GM10248 (cell line): Measurements from ENCODE around the gene ADGRD1.

Experiments
- CTCF ChIA-PET: fragments of 300-600 bp; sonication (Branson Sonifier 250); formaldehyde crosslinking; extraction: SDS; loops from one replicate; lab custom pipeline; 2021; ENCODE audit warnings: antibody characterized with exemption; lab: Yijun Ruan, JAX
- POLR2A ChIA-PET: fragments of 350-650 bp; sonication (Branson Sonifier 250); formaldehyde crosslinking; extraction: SDS; loops from one replicate; lab custom pipeline; 2020; ENCODE audit warnings: antibody characterized with exemption; lab: Yijun Ruan, JAX
- DNase-seq: peaks from one replicate; pipeline ENCODE4 v3.0.0; 2012; ENCODE audit errors: extremely low spot score
- CTCF ChIP-seq: IDR thresholded peaks from 2 replicates; pipeline ENCODE4 v1.5.1; 2012; ENCODE audit warnings: mild to moderate bottlenecking, low read depth; ENCODE audit errors: extremely low read depth, missing control alignments, control extremely low read depth

Gene ADGRD1

DNA sequence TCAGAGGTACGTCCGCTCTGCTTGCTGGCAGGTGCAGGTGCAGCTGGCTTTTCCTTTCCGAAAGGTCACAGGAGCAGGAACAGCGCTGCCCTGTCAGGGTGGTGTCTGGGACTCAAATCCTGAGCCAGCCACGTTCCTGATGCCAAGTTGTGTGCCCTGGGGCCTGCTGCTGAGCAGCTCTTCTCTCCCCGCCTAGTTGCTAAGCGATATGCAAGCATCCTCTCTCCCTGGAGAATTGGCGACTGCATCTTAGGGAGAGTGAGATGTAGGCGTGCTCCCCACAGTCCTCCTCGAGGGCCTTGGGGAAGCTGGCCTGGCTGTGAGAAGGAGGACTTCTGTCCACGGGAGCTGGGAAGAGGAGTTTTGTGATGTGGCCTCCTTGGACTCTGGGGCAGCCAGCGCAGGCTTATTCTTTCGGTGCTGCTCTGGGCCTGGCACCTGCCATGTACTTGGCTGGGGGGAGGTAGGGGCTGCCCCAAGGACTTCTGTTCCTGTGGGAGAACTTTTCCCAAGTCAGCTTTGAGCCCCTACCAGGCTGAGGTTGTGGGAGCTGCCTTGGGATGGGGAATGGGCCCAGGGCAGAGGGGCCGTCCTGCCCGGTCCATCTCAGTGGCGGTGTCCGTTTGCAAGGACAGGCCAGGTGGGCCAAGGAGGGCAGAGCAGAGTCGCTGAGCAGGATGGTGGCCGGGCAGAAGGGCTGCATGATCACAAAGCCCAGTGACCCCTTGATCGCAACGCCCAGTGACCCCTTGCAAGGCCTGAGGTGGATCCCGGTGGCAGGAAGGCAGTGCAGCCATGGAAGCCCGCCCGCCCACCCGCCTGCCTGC, 183.5 kb downstream of the ADGRD1 start:
- CTCF ChIA-PET: interaction anchor here (1.3 to 2.3 kb wide), 2 partner anchors 9 to 33 kb away, joined by 3 to 8 read pairs; no protein-coding TSS in a partner anchor
- no peak for DNase-seq
- TF ChIP-seq CTCF: no peak
- POLR2A ChIA-PET: interaction anchor here (0.5 kb wide), 1 partner anchor 671 kb away, joined by 3 read pairs; no protein-coding TSS in a partner anchor

DNA sequence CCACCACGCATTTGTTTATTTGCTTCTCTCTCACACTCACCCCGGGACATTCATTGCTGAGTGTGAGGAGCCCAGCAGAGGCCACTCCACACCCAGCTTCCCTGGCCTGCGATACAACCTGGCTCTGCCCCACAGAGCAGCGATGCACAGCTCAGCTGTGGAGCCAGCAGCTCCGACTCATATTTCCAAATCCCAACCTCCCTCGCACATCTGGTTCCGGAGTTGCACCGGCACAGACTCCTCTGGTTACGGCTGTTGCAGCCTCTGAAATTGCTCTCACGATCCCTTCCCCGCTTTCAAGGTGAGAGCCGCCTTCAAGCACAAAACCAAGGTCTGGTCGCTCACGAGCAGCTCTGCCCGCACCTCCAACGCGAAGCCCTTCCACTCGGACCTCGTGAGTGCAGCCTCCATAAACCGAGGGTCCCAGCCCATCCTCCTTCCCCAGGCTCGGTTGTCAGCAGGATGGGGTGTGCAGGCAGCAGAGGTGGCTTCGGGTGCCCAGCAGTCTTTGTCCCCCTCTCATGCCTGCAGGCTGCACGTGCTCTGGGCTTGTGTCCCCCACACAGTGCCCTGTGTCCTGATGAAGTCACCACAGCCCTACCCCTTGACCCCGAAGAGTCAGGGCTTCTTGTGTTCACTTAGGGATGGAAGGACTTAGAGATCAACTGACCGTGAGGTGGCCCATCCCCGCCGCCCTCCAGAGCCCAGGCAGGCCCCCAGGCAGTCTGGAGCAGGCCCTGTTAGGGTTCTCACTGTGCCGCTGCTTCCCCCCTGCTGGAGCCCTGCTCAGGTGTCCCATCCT, 184.3 kb downstream of the ADGRD1 start:
- TF ChIP-seq CTCF: no peak
- no peak for DNase-seq
- POLR2A ChIA-PET: no interaction called here
- CTCF ChIA-PET: interaction anchor here (0.8 to 2.3 kb wide), 2 partner anchors 34 to 315 kb away, joined by 3 to 8 read pairs; no protein-coding TSS in a partner anchor

- CTCF ChIA-PET: interaction anchor here (0.8 to 0.9 kb wide), 2 partner anchors 14 to 314 kb away, joined by 3 read pairs; no protein-coding TSS in a partner anchor
- TF ChIP-seq CTCF: no peak
- POLR2A ChIA-PET: no interaction called here
- DNase-seq: no peak
Measured at GRCh38 chr12:131138638-131139362, 185.1 kb downstream of the ADGRD1 start.

GRCh38 chr12:131139363-131140068, 185.8 kb downstream of the ADGRD1 start:
- DNase-seq: no peak
- TF ChIP-seq CTCF: no peak
- ChIA-PET CTCF (interaction anchor here (0.9 kb wide), 1 partner anchor 13 kb away, joined by 3 read pairs; no protein-coding TSS in a partner anchor), POLR2A (no interaction called here)

DNA sequence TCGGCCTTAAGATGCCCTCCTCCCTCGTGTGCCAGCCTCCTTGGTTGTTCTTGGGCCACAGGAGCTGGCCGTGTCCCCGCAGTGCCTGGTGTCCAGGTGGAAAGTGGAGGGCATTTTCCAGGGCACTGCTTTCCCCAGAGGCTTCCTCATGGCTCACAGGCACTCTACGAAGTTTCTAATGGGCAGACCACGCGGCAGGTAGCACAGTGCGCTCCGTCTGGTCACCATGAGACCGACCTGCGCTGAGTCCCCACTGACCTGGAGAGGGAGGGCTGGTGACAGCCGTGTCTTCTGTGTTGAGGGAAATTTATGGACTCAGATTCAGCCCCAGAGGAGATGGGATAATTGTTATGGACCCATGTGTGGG, 186.3 kb downstream of the ADGRD1 start:
- DNase-seq: no peak
- ChIA-PET CTCF (interaction anchor here (0.9 kb wide), 1 partner anchor 13 kb away, joined by 3 read pairs; no protein-coding TSS in a partner anchor), POLR2A (no interaction called here)
- no peak for TF ChIP-seq CTCF
